AG04450 (cell line): ENCODE measurements around the gene E2F3. TPM values are rescaled to one million over a fixed set of nuclear protein-coding genes. Genes with fewer than 3 reads are reported as not detected.

ENCODE experiments used
- CTCF ChIA-PET: fragments of 300-600, 350-600 bp; formaldehyde crosslinking; extraction: SDS; loops from one replicate; lab custom pipeline; 2022; ENCODE audit warnings: antibody characterized with exemption, inconsistent platforms; lab: Charles Lee
- POLR2A ChIA-PET: fragments of 350-600 bp; formaldehyde crosslinking; extraction: SDS; loops from one replicate; lab custom pipeline; 2021; ENCODE audit warnings: antibody characterized with exemption, inconsistent platforms; lab: Yijun Ruan, JAX
- DNase-seq: peaks from one replicate; pipeline ENCODE4 v3.0.0-alpha.2; 2011; ENCODE audit warnings: low read depth, low spot score
- H3K27ac ChIP-seq: one replicate; pipeline ENCODE4 v1.5.1; 2012; ENCODE audit warnings: low read depth, low read length, control low read depth
- H3K27me3 ChIP-seq: one replicate; pipeline ENCODE4 v1.6.0; 2012; ENCODE audit warnings: low read length; ENCODE audit not compliant: control insufficient read depth, insufficient read depth
- H3K4me3 ChIP-seq: 2 replicates; pipeline ENCODE4 v1.5.1; 2011; ENCODE audit warnings: mild to moderate bottlenecking, low read depth, low read length, control low read depth
- H3K9me3 ChIP-seq: 2 replicates; pipeline ENCODE4 v1.5.1; 2012; ENCODE audit warnings: low read length; ENCODE audit not compliant: control insufficient read depth, insufficient read depth
- CTCF ChIP-seq: IDR thresholded peaks from 2 replicates; pipeline ENCODE4 v1.5.1; 2011; ENCODE audit warnings: low read depth, low read length, control low read depth, inconsistent platforms
- polyA plus RNA-seq: library from polyadenylated mRNA; depleted of rRNA; stranded (reverse); fragments of >200 nt; gene quantifications from 2 replicates; pipeline ENCODE4 v1.2.3, GENCODE V29; 2011

Gene E2F3
- polyA plus RNA-seq, 1 experiment = 10.7 TPM

GRCh38 chr6:20411544-20411943, 9.9 kb downstream of the E2F3 start:
- TF ChIP-seq CTCF = no peak
- ChIA-PET CTCF (no interaction called here), POLR2A (no interaction called here)
- Histone ChIP-seq H3K9me3 (no peaks in the 10 kb centered on the region), H3K27me3 (no peaks in the 10 kb centered on the region), H3K27ac (no peak overlapping the region), H3K4me3 (no peak overlapping the region)
- no peak for DNase-seq

DNA sequence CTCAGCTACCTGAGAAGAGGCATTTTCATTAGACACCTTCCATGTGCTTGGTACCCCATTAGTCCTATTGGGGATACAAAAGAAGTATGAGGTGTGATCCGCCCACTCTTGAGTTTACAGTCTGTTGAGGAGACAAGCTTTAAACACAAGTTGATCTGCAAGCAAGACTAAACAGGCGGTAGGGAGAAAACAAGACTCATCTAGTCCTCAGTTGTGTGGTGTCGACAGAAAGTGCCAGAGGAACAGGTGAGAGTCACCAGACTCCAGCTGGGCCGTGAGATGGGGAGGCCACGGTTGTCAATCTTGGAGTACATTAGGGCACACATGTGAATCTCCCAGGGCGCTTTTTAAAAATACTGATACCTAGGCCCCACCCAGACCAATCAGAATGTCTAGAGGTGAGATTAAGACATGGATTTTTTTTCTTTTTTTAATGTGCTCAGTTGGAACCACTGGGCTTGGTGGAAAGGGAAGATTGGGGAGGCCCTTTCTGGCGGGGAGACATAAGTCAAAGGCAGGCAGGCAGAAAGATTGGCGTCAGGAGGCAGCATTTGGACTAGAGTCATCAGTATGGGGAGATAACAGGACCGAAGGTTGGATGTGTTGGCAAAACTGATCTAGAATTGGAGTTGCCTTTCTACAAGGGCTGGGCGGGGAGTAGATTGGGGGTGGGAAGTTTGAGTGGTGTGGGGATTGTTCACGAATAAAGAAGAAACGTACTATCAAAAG, 10.4 kb downstream of the E2F3 start:
- no peak for TF ChIP-seq CTCF
- CTCF ChIA-PET = no interaction called here
- H3K4me3 ChIP-seq = no peak overlapping the region
- POLR2A ChIA-PET = no interaction called here
- H3K27ac ChIP-seq = no peak overlapping the region
- no peaks in the 10 kb centered on the region for H3K27me3 ChIP-seq
- no peak for DNase-seq
- no peaks in the 10 kb centered on the region for H3K9me3 ChIP-seq

- Histone ChIP-seq H3K27ac (no peak overlapping the region), H3K9me3 (no peaks in the 10 kb centered on the region), H3K27me3 (no peaks in the 10 kb centered on the region), H3K4me3 (no peak overlapping the region)
- POLR2A ChIA-PET = no interaction called here
- CTCF ChIA-PET = interaction anchor here (0.6 kb wide), 1 partner anchor 8 kb away, joined by 7 read pairs; no protein-coding TSS in a partner anchor
- no peak for TF ChIP-seq CTCF
- no peak for DNase-seq
These were observed 11.0 kb downstream of the E2F3 start for GRCh38 chr6:20412682-20413073.

GRCh38 chr6:20413826-20414225, 12.1 kb downstream of the E2F3 start:
- no peaks in the 10 kb centered on the region for H3K9me3 ChIP-seq
- no peak for TF ChIP-seq CTCF
- H3K27ac ChIP-seq = no peak overlapping the region
- H3K4me3 ChIP-seq = no peak overlapping the region
- no peaks in the 10 kb centered on the region for H3K27me3 ChIP-seq
- ChIA-PET CTCF (interaction anchor here (0.9 to 1.5 kb wide), 3 partner anchors 8 to 114 kb away, joined by 3 to 8 read pairs (median 4); no protein-coding TSS in a partner anchor), POLR2A (interaction anchor here (0.5 kb wide), 1 partner anchor 11 kb away, joined by 3 read pairs; no protein-coding TSS in a partner anchor)
- DNase-seq = no peak

DNA sequence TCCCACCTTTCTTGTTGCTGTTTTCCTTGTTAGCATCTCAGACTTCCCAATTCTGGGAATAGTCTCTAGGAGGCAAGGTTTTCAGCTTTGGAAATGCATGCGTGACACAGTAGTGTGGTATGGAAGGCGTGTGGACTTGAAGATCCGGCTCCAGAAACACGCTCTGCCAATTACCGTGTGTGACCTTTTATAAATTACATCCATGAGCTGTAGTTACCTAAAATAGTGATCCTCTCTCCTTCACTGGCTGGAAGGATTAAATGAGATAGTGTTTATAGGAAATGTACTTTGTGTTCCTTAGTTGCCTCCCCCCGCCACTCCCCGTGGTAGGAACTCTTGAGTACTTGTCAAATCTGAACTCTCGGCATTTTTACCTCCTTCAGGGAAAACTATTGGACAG, 13.0 kb downstream of the E2F3 start:
- POLR2A ChIA-PET = no interaction called here
- no peaks in the 10 kb centered on the region for H3K9me3 ChIP-seq
- TF ChIP-seq CTCF = no peak
- H3K27ac ChIP-seq = no peak overlapping the region
- no peaks in the 10 kb centered on the region for H3K27me3 ChIP-seq
- no peak overlapping the region for H3K4me3 ChIP-seq
- no peak for DNase-seq
- CTCF ChIA-PET = interaction anchor here (0.9 to 1.5 kb wide), 2 partner anchors 10 to 113 kb away, joined by 4 to 8 read pairs; no protein-coding TSS in a partner anchor
